Measurements from ENCODE around the gene ADCY3. TPM values are rescaled to one million over a fixed set of nuclear protein-coding genes. Genes with fewer than 3 reads are reported as not detected.
A peak's percentile ranks its signal among the peaks of the same experiment; 100 is the strongest.

The ADCY3 gene
- total and polyA plus RNA-seq, 2 experiments from 2014 or later, result 9.1 to 47.4 TPM

GRCh38 chr2:24791452-24791851 lies 128.6 kb downstream of the ADCY3 start:
- no peaks in the 10 kb centered on the region for H4K20me1 ChIP-seq (ENCODE audit: insufficient read depth)
- TF ChIP-seq EZH2 (IDR thresholded peaks at IDR 0.05; ENCODE audit: insufficient read depth, poor library complexity, severe bottlenecking), result no peak
- no peak for TF ChIP-seq EZH2phosphoT487 (IDR thresholded peaks at IDR 0.05; ENCODE audit: insufficient read depth, low read depth)
- H3K9ac ChIP-seq, result no peak overlapping the region
- H3K79me2 ChIP-seq (ENCODE audit: insufficient read depth), result peaks cover 30% of the 10 kb centered on the region
- no peaks in the 10 kb centered on the region for H3K9me2 ChIP-seq (ENCODE audit: insufficient read depth)
- H3F3A ChIP-seq (ENCODE audit: insufficient read depth), result peaks cover 9% of the 10 kb centered on the region
- no peak overlapping the region for H3K4me2 ChIP-seq (ENCODE audit: unreplicated experiment)
- in situ Hi-C loops (cut with MboI), result no loop called here
- no peaks in the 10 kb centered on the region for H3K9me3 ChIP-seq (ENCODE audit: low read depth)
- H3K27me3 ChIP-seq (replicated peaks; ENCODE audit: insufficient read depth), result no peaks in the 10 kb centered on the region
- peaks cover 10% of the 10 kb centered on the region for H3K4me1 ChIP-seq (ENCODE audit: insufficient read depth)
- peak; percentile 13 for DNase-seq
- H3K36me3 ChIP-seq (ENCODE audit: low read depth), result no peaks in the 10 kb centered on the region
- H3K4me3 ChIP-seq, result no peak overlapping the region
- H3K27ac ChIP-seq, result no peak overlapping the region
- H2AFZ ChIP-seq, result peak overlapping the region; percentile 84; the same call in 1 of the 2 replicates
- 96 to 97% methylated on average over 5 of the region's 5 CpGs for WGBS, 2 experiments (ENCODE audit: low coverage in 1 of 2, low lambda C conversion rate in 2 of 2, missing lambda C conversion rate in 2 of 2)

- Histone ChIP-seq H3K4me2 (ENCODE audit: unreplicated experiment) (no peak overlapping the region), H3K9me2 (ENCODE audit: insufficient read depth) (no peaks in the 10 kb centered on the region), H3K79me2 (ENCODE audit: insufficient read depth) (peaks cover 3% of the 10 kb centered on the region), H3K9ac (no peak overlapping the region), H3K4me3 (no peak overlapping the region), H3K27ac (no peak overlapping the region), H4K20me1 (ENCODE audit: insufficient read depth) (no peaks in the 10 kb centered on the region), H2AFZ (no peak overlapping the region), H3K4me1 (ENCODE audit: insufficient read depth) (no peaks in the 10 kb centered on the region), H3K36me3 (ENCODE audit: low read depth) (no peaks in the 10 kb centered on the region), H3F3A (ENCODE audit: insufficient read depth) (no peaks in the 10 kb centered on the region; the same call in 1 of the 2 replicates), H3K9me3 (ENCODE audit: low read depth) (no peaks in the 10 kb centered on the region), H3K27me3 (replicated peaks; ENCODE audit: insufficient read depth) (no peaks in the 10 kb centered on the region)
- 84 to 89% methylated on average over 3 of the region's 3 CpGs for WGBS, 2 experiments (ENCODE audit: low coverage in 1 of 2, low lambda C conversion rate in 2 of 2, missing lambda C conversion rate in 2 of 2)
- TF ChIP-seq EZH2 (IDR thresholded peaks at IDR 0.05; ENCODE audit: insufficient read depth, poor library complexity, severe bottlenecking) (no peak), EZH2phosphoT487 (IDR thresholded peaks at IDR 0.05; ENCODE audit: insufficient read depth, low read depth) (no peak)
- in situ Hi-C loops (cut with MboI), result no loop called here
- no peak for DNase-seq
Observed at GRCh38 chr2:24788816-24789215, 131.2 kb downstream of the ADCY3 start.

- H3K9me3 ChIP-seq (ENCODE audit: low read depth), result no peaks in the 10 kb centered on the region
- no peaks in the 10 kb centered on the region for H3K4me1 ChIP-seq (ENCODE audit: insufficient read depth)
- H3K4me3 ChIP-seq, result no peak overlapping the region
- H3K27me3 ChIP-seq (replicated peaks; ENCODE audit: insufficient read depth), result no peaks in the 10 kb centered on the region
- H3K9ac ChIP-seq, result no peak overlapping the region
- no peaks in the 10 kb centered on the region for H3K79me2 ChIP-seq (ENCODE audit: insufficient read depth)
- no peaks in the 10 kb centered on the region; the same call in 1 of the 2 replicates for H3F3A ChIP-seq (ENCODE audit: insufficient read depth)
- in situ Hi-C loops (cut with MboI), result no loop called here
- no peak overlapping the region for H3K4me2 ChIP-seq (ENCODE audit: unreplicated experiment)
- DNase-seq, result no peak
- WGBS, 2 experiments (ENCODE audit: low coverage in 1 of 2, low lambda C conversion rate in 2 of 2, missing lambda C conversion rate in 2 of 2), result 70 to 73% methylated on average over 2 of the region's 2 CpGs
- no peak overlapping the region for H3K27ac ChIP-seq
- no peaks in the 10 kb centered on the region for H4K20me1 ChIP-seq (ENCODE audit: insufficient read depth)
- H2AFZ ChIP-seq, result no peak overlapping the region
- H3K9me2 ChIP-seq (ENCODE audit: insufficient read depth), result no peaks in the 10 kb centered on the region
- TF ChIP-seq EZH2 (IDR thresholded peaks at IDR 0.05; ENCODE audit: insufficient read depth, poor library complexity, severe bottlenecking) (no peak), EZH2phosphoT487 (IDR thresholded peaks at IDR 0.05; ENCODE audit: insufficient read depth, low read depth) (no peak)
- H3K36me3 ChIP-seq (ENCODE audit: low read depth), result no peaks in the 10 kb centered on the region
Observed at GRCh38 chr2:24787532-24787931, 132.5 kb downstream of the ADCY3 start.

- Histone ChIP-seq H4K20me1 (ENCODE audit: insufficient read depth) (no peaks in the 10 kb centered on the region), H3K9me3 (ENCODE audit: low read depth) (no peaks in the 10 kb centered on the region), H3K27ac (no peak overlapping the region), H3K27me3 (replicated peaks; ENCODE audit: insufficient read depth) (no peaks in the 10 kb centered on the region), H3K4me2 (ENCODE audit: unreplicated experiment) (no peak overlapping the region), H3K36me3 (ENCODE audit: low read depth) (no peaks in the 10 kb centered on the region), H3K4me1 (ENCODE audit: insufficient read depth) (no peaks in the 10 kb centered on the region), H3K9me2 (ENCODE audit: insufficient read depth) (no peaks in the 10 kb centered on the region), H3K4me3 (no peak overlapping the region), H3K79me2 (ENCODE audit: insufficient read depth) (no peaks in the 10 kb centered on the region), H3F3A (ENCODE audit: insufficient read depth) (no peaks in the 10 kb centered on the region), H3K9ac (no peak overlapping the region), H2AFZ (no peak overlapping the region)
- TF ChIP-seq EZH2 (IDR thresholded peaks at IDR 0.05; ENCODE audit: insufficient read depth, poor library complexity, severe bottlenecking) (no peak), EZH2phosphoT487 (IDR thresholded peaks at IDR 0.05; ENCODE audit: insufficient read depth, low read depth) (no peak)
- WGBS, 2 experiments (ENCODE audit: low coverage in 1 of 2, low lambda C conversion rate in 2 of 2, missing lambda C conversion rate in 2 of 2), result 72 to 73% methylated on average over 6 of the region's 6 CpGs
- in situ Hi-C loops (cut with MboI), result no loop called here
- DNase-seq, result no peak
Observed at GRCh38 chr2:24785671-24786321, 134.2 kb downstream of the ADCY3 start.

Data from GM23248 (cell line).